ENCODE results near the gene ARRDC3.

ARRDC3 gene

DNA sequence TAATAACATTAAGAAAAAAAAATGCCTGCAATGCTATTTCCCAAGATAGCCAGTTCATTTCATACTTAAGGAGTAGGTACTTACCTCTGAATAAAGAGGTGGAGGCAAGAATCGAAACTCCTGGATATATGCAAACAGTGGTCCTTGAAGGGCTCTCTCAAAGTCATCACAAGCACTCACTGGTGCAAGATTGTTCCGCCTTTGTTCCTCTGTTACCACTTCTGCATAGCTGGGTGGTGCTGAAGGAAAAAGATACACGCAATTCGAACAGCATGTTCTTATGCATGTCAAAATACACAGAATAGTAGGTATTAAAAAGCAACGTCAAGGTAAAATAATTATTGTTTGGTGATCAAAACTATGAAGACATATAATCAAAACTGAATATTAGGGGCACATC lies 9.5 kb downstream of the ARRDC3 start:
- peaks cover 81% of the 10 kb centered on the region for H3K79me2 ChIP-seq (ENCODE audit: insufficient read depth, low read depth)
- H3K4me2 ChIP-seq: no peak overlapping the region
- H4K20me1 ChIP-seq (ENCODE audit: insufficient read depth): peaks cover 8% of the 10 kb centered on the region
- H3K9ac ChIP-seq: no peak overlapping the region
- peaks cover 56% of the 10 kb centered on the region for H3K4me1 ChIP-seq (ENCODE audit: low read depth, poor library complexity, severe bottlenecking)
- TF ChIP-seq, protein P1, sequence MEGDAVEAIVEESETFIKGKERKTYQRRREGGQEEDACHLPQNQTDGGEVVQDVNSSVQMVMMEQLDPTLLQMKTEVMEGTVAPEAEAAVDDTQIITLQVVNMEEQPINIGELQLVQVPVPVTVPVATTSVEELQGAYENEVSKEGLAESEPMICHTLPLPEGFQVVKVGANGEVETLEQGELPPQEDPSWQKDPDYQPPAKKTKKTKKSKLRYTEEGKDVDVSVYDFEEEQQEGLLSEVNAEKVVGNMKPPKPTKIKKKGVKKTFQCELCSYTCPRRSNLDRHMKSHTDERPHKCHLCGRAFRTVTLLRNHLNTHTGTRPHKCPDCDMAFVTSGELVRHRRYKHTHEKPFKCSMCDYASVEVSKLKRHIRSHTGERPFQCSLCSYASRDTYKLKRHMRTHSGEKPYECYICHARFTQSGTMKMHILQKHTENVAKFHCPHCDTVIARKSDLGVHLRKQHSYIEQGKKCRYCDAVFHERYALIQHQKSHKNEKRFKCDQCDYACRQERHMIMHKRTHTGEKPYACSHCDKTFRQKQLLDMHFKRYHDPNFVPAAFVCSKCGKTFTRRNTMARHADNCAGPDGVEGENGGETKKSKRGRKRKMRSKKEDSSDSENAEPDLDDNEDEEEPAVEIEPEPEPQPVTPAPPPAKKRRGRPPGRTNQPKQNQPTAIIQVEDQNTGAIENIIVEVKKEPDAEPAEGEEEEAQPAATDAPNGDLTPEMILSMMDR (conservative IDR thresholded peaks at IDR 0.05; ENCODE audit: low read depth, low read length): no peak
- H3K36me3 ChIP-seq (ENCODE audit: insufficient read depth): peaks cover 81% of the 10 kb centered on the region
- H3K4me3 ChIP-seq (IDR thresholded peaks at IDR 0.05; ENCODE audit: insufficient read depth, low read depth, low read length): no peak overlapping the region
- H2AFZ ChIP-seq (ENCODE audit: low read depth): no peak overlapping the region
- H3K27ac ChIP-seq: no peak overlapping the region
- H3K27me3 ChIP-seq (ENCODE audit: insufficient read depth, low read depth): no peaks in the 10 kb centered on the region

DNA sequence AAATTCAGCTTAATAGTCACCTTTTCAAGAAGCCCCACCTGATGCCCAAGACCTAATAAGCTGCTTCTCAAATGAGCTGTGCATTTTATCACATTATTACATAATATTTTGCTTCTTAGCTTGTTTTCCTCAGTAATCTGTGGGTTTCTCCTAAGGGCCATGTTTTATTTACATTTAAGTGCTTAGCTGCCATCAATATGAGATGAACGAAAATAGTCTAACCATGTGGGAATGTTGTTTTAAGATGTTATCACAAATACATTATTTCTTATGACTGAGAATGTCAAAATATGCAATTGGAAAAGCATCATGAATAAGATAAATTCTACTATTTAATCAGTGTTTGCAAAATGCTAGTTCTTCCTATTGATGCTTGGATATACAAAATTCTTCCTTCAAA lies 10.1 kb downstream of the ARRDC3 start:
- no peak overlapping the region; the same call in 1 of the 2 replicates for H3K27ac ChIP-seq
- H4K20me1 ChIP-seq (ENCODE audit: insufficient read depth): peaks cover 6% of the 10 kb centered on the region
- no peak overlapping the region for H3K4me3 ChIP-seq (IDR thresholded peaks at IDR 0.05; ENCODE audit: insufficient read depth, low read depth, low read length)
- H3K4me1 ChIP-seq (ENCODE audit: low read depth, poor library complexity, severe bottlenecking): peaks cover 50% of the 10 kb centered on the region
- TF ChIP-seq, protein P1 (conservative IDR thresholded peaks at IDR 0.05; ENCODE audit: low read depth, low read length): no peak
- H3K4me2 ChIP-seq: no peak overlapping the region
- H3K36me3 ChIP-seq (ENCODE audit: insufficient read depth): peaks cover 75% of the 10 kb centered on the region; the same call in 1 of the 2 replicates
- H2AFZ ChIP-seq (ENCODE audit: low read depth): no peak overlapping the region
- H3K79me2 ChIP-seq (ENCODE audit: insufficient read depth, low read depth): peaks cover 75% of the 10 kb centered on the region
- no peak overlapping the region for H3K9ac ChIP-seq
- no peaks in the 10 kb centered on the region for H3K27me3 ChIP-seq (ENCODE audit: insufficient read depth, low read depth)

DNA sequence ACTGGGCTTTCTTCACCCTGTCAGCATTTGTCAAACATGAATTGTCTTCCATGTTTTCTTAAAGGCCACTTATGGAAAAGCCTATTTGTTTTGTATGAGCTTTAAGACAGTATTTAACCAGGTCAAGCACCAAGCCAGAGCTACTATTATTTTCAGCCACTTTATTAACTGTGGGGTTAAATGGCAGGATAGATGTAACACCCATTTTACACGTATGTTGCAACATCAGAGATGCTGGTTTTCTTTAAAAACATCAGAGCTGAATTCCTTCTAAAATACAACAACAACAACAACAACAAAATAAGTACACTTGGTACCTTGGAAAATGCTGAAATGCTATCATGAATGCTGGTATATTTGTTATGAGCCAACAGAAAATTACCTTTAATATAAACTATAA lies 13.6 kb downstream of the ARRDC3 start:
- H3K27me3 ChIP-seq (ENCODE audit: insufficient read depth, low read depth): no peaks in the 10 kb centered on the region
- H3K27ac ChIP-seq: no peak overlapping the region
- no peak overlapping the region for H2AFZ ChIP-seq (ENCODE audit: low read depth)
- TF ChIP-seq, protein P1 (conservative IDR thresholded peaks at IDR 0.05; ENCODE audit: low read depth, low read length): no peak
- no peak overlapping the region for H3K4me2 ChIP-seq
- peaks cover 48% of the 10 kb centered on the region; the same call in 1 of the 2 replicates for H3K36me3 ChIP-seq (ENCODE audit: insufficient read depth)
- H3K9ac ChIP-seq: no peak overlapping the region
- H4K20me1 ChIP-seq (ENCODE audit: insufficient read depth): peaks cover 6% of the 10 kb centered on the region
- H3K4me1 ChIP-seq (ENCODE audit: low read depth, poor library complexity, severe bottlenecking): peaks cover 17% of the 10 kb centered on the region
- no peak overlapping the region for H3K4me3 ChIP-seq (IDR thresholded peaks at IDR 0.05; ENCODE audit: insufficient read depth, low read depth, low read length)
- peaks cover 41% of the 10 kb centered on the region; the same call in 1 of the 2 replicates for H3K79me2 ChIP-seq (ENCODE audit: insufficient read depth, low read depth)

DNA sequence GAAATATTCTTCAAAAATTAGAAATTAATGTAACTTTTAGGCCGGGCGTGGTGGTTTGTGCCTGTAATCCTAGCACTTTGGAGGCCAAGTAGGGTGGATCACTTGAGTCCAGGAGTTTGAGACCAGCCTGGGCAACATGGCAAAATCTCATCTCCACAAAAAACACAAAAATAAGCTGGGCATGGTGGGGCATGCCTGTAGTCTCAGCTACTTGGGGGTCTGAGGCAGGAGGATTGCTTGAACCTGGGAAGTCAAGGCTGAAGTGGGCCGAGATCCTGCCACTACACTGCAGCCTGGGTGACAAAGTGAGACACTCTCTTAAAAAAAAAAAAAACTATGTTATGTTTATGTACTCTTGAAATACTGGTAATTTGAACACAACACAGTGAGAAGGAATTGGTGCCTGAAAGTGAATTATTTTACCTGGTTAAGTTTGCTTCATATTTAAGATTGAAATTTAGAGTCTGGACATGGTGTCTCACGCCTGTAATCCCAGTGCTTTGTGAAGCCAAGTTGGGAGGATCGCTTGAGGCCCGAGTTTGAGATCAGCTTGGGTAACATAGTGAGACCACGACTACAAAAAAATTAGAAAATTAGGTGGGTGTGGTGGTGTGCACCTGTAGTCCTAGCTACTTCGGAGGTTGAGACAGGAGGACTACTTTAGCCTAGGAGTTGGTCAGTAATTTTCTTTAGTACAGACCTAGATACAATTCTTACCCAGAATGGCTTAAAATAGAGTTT lies 15.0 kb downstream of the ARRDC3 start:
- TF ChIP-seq, protein P1 (conservative IDR thresholded peaks at IDR 0.05; ENCODE audit: low read depth, low read length): no peak
- Histone ChIP-seq H3K4me3 (IDR thresholded peaks at IDR 0.05; ENCODE audit: insufficient read depth, low read depth, low read length) (no peak overlapping the region), H3K27me3 (ENCODE audit: insufficient read depth, low read depth) (no peaks in the 10 kb centered on the region), H4K20me1 (ENCODE audit: insufficient read depth) (peaks cover 6% of the 10 kb centered on the region; the same call in 1 of the 2 replicates), H3K4me1 (ENCODE audit: low read depth, poor library complexity, severe bottlenecking) (peaks cover 10% of the 10 kb centered on the region), H3K4me2 (no peak overlapping the region), H3K27ac (no peak overlapping the region), H3K36me3 (ENCODE audit: insufficient read depth) (peaks cover 34% of the 10 kb centered on the region; the same call in 1 of the 2 replicates), H2AFZ (ENCODE audit: low read depth) (no peak overlapping the region), H3K9ac (no peak overlapping the region), H3K79me2 (ENCODE audit: insufficient read depth, low read depth) (peaks cover 27% of the 10 kb centered on the region; the same call in 1 of the 2 replicates)

Data from KMS-11 (cell line).